HG03460 (cell line): ENCODE measurements around the gene PNPLA5.

Source experiments
- ATAC-seq: cut with Tn5 transposase; IDR thresholded peaks from one replicate; pipeline ENCODE4 v1.9.1; 2021; ENCODE audit not compliant: unreplicated experiment

PNPLA5 gene

DNA sequence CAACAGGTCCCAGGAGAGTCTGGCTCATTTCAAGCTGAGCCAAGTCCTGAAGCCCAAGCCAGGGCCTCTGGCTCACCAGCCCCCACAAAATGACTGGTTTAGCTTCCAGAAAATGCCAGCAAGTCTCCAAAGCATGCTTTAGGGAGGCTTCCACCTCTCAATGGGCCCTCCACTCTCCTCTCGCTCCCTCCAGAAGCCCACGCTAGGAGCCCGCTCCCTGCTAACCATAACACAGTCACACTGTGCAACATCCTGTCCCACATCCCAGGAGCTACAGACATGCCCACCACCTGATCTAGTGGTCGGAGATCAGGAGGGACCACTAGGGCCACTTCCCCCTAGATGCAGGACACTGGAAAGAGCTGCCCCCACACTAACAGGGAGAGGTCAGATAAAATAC, 36.4 kb downstream of the PNPLA5 start:
- no peak for ATAC-seq

DNA sequence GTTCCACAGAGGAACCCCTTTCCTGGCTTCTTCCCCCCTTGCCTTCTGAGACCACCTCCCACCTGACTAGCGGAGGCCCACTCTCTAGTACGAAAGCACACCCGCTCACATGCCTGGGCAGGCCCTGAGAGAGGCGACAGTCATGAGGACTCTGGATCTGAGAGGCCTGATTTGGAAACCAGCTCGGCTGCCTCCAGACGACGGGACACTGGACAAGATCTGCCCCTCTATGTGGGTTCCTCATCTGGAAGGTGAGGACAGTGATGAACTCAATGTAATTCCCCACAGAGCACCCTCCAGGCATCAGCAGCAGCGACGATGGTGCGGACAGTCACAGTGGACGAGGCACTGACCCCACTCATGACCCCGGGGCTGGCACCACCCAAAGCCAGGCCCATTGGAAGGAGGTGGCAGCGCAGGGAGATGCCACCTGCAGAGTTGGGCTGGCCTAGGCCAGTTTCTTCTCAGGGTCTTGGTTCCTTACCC, 37.0 kb downstream of the PNPLA5 start:
- no peak for ATAC-seq

DNA sequence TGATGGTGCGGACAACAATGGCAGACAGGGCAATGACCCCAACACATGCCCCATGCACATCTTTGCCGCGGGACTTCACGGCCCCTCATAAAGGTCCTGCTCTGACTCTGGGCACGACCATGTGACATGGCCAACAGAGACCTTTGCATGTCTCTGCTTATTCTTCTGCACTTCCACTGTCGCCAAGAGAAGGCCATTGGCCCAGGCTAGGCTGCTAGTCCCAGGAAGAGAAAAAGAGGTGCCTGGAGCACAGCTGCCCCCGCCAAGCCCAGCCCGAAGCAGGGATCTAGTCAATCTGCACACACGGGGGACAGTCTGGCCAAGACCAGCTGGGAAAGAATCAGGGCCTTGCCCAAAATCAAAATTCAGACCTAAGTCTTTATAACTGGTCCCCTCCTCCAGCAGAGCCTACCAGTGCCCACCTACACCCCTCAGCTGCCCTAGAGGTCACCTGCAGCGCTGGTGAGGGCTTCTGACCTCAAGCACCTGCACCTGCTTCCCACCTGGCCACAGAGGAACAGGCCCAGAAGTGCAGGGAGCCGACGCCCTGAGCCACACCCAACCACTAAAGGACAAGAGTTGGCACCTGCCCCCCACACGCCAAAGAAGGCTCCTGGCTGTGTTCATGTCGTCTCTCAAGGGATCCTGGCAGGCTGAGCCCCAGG, 37.6 kb downstream of the PNPLA5 start:
- ATAC-seq = no peak

DNA sequence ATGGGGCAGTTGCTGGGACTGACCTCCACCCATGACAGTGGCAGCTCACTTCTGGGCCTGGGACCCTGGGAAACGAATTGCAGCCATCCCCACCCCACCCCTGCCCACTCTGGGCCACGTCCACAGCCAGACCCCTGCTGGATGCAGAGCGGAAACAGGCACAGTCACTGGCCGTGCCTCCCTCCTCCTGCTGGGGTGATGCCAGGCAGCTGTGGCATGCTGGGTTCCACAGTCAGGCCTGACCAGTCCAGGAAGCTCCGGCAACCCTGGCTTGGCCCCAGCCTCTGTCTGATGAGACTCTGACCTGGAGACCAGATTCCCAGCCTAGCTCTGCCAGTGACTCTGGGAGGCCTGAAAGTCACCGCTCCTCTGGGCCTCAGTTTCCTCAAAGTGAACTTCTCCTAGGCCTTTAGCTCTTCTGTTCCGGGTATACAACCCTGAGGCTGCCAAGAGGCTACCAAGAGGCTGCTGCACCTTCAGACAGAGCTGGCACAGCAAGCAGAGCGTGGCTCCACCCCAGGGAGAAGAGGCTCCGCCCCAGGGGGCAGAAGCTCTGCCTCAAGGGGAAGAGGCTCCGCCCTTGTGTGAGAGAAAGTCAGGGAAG, 38.4 kb downstream of the PNPLA5 start:
- ATAC-seq = no peak

DNA sequence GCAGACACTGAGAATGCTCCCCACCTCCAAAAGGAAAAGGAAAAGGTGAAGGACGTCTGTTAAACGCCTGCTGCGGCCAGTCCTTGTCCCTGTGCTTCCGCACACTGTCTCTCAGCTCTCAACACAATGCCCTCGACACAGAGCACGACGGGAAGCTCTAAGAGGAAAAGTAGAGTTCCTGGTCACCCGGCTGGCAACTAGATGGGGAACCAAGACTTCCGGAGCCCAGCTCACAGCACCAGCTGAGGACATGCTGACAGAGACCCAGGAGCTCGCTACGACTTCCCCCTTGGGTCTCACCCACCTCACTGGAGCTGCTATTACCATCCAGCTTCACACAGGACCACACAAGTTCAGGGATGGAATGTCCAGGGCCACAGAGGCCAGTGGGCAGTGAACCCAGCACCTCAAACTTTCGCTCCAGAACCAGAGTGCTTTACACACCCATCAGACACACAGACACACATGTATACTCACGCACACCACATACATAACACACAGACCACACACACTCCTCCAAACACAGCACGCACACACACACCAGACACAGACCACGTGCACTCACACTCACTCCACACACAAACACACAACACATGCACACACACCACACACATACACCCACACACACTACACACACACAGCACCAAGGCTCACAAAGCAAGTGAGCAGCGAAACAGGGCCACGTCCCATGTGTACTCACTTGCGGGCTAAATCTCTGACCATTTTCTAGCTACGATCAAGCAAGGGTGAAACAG, 39.1 kb downstream of the PNPLA5 start:
- ATAC-seq = no peak

DNA sequence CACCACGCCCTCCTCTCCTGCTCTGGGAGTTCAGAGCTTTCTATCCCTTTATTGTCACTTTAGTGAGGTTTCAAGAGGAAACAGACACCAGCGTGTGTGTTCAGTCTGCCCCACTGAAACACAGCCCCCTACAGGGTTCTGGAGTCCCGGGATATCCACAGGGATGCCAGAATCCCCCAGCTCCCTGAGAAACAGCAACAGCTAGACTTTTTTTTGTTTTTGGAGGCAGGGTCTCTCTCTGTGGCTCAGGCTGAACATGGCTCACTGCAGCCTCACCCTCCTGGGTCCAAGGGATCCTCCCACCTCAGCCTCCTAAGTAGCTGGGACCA, 39.9 kb downstream of the PNPLA5 start:
- no peak for ATAC-seq

DNA sequence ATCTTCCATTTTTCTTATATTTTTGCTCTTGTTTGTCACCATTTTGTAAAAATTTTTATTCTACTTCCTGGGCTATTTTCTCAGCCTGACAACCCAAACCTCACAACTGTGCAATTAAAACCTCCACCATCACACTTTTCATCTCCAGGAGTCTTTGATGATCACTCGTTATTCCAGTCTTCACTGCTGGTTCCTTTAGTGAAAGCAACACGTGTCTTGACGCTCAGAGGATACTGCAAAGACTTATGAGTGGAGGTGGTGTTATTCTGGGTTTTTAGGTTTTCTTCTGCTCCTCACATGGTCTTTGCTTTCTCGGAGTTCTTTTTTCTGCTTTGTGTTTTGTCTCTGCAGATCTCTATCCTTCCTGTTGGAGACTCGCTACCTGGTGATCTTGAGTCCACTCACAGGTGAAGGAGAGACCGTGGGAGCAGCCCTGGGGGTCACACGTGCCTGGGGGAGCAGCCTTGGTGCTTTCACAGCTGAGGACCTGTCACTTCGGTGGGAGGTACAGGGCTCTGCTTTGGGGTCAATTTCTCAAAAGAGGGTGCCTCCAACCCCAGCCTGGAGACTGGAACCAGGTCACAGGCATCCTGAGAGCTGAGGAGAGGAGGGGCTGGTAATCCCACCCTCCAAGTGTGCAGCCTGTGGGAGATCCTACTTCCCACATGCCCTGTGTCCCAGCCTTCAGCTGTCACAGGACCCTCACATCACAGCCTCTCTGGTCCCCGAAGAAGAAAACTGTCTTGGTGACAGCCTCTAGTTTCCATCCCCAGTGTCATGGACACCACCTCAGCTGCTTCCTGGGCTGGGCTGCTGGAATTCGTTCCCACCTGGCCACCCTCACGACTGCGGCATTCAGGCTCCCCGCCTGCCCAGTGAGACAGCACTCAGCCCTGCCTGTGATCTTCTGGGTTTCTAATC, 40.5 kb downstream of the PNPLA5 start:
- no peak for ATAC-seq

DNA sequence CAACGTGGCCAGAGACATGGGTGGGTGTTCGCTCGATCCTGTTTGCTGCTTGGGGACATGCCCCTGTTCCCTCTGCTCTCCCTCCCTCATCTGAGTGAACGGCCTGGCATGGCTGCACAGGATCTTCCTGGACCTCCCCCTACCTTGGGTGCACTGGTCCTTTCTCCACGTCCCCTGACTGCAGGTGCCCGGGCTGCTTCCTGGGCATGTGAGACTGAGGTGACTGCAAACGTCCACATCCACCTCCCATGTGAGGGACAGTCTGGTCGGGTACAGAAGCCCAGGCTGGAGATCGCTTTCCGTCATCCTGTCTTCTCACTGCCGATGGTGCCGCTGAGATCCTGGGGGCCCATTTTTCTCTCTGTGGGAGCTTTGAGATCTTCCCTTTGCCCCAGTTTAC, 41.3 kb downstream of the PNPLA5 start:
- no peak for ATAC-seq

DNA sequence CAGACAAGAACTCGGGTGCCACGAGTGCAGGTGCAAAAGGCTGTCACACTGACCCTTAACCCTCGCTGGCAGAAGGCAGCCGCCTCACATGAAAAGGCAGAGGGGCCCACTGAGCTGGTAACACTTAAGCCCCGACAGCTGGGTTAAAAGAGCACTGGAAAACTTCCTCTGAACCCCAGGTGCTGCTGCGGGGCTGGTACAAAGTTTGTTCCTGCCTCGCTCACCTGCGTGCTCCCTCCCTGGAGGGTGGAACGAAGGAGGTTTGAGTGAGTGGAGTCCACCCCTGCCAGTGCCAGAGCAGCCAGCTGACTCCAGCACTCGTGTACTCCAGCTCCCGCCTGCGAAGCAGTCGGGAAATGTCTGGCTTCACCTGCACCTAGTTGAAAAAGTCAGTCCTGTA, 42.1 kb downstream of the PNPLA5 start:
- no peak for ATAC-seq

DNA sequence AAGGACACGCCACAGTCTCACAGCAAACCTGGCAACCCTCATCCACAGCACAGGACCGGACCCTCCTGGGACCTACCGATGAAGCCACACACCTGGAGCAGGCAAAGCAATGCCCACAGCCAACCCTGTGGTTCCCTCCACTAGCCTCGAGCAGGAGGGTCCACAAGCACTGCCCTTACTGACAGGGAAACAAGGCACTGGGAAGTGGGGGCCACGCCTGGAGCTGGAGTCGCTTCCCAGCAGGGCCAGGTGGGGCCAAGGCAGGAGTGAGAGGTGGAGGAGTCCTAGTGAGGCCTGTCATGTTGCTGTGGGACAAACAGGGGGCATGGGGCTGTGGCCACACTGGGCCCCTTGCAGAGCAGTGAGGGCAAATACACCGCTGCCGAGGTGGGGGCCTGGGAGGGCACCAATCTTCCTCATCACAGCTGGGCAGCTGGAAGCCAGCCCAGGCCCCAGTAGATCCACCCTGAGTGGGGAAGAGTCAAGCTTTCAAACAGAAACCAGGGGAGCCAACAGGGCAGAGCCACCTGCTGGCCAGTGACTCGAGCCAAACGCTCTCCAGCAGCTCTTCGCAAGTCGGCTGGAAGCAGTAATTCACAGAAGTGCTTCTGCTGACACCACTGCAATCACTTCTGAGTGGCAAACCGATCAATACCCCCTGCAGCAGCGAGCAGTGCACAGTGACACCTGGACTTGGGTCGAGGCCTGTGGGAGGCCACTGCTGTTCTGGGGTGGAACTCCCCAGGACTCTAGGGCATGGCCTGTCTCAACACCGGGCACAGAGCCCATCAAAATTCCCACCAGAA, 43.2 kb downstream of the PNPLA5 start:
- no peak for ATAC-seq

DNA sequence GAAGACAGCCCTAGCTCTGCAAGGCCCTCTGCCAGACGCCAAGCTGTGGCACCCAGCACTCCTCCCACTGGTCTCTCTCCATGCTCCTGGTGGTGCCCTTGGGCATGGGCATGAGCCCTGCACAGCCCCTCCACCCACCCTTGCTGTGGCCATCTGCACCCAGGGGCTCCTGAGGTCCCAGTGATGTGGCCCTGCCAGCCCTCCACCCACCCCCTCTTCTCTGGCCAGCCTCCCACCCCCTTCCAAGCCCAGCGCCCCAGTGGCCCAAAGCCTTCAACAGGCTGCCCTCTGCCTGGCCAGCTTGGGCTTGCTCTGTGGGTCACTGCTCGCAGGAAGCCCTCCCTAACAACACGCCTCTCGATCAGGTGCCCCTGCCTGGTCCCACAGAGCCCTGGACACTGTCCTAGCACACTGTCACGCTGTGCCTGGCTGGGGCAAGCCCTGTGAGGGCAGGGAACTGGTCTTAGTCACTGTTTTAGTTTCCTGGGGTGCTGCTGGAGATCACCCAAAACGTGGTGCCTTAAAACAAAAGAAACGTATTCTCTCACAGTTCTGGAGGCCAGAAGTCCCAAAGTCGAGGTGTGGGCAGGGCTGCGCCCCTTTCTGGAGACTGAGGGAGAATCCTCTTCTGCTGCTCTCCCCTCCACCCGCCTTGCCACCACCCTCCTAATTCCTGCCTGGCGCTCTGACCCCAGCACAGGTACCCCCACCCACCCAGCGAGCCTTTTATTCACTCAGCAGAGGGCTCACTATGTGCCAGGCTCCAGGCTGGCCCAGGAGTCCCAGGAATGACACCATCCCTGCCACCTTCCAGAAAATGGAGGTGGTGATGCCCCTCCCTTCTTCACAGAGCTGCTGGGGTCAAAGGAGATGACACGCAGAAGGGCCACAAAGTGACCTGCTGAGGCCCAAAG, 44.2 kb downstream of the PNPLA5 start:
- ATAC-seq = no peak

DNA sequence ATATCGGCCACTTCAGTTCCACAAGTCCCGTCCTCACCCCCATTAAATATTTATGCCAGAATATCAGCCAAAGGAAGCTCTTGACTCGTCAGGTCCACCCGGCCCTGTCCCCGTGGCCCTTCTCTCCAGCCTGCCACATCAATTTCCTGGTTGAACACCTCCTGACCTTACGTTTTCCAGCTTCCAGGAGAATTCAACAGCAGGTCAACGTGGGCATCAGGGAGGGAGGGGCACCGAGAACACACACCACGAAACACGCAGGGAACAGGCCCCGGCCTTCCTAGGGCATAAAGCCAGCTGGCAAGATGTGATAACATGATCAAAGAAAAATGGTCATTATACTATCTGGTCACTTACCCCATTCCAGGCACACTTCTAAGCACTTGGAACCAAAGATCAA, 44.8 kb downstream of the PNPLA5 start:
- no peak for ATAC-seq

DNA sequence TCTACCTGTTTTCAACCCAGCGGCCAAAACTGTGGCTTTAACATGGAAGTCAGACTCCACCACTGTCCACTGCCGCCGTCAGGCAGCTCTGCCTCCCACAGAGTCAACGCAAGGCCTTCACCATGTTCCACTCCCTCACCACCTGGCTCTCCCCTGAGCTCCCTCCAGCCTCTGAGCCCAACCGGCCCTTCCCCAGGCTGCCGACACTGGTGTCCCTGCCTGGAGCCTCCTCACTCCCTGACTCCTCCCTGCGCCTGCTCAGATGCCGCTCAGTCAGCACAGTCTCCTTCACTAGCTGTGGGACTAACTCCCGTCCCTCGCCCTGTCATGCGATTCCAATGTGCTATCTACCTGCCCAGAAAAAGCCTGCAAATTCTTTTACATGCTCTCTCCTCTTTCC, 45.8 kb downstream of the PNPLA5 start:
- ATAC-seq = no peak

DNA sequence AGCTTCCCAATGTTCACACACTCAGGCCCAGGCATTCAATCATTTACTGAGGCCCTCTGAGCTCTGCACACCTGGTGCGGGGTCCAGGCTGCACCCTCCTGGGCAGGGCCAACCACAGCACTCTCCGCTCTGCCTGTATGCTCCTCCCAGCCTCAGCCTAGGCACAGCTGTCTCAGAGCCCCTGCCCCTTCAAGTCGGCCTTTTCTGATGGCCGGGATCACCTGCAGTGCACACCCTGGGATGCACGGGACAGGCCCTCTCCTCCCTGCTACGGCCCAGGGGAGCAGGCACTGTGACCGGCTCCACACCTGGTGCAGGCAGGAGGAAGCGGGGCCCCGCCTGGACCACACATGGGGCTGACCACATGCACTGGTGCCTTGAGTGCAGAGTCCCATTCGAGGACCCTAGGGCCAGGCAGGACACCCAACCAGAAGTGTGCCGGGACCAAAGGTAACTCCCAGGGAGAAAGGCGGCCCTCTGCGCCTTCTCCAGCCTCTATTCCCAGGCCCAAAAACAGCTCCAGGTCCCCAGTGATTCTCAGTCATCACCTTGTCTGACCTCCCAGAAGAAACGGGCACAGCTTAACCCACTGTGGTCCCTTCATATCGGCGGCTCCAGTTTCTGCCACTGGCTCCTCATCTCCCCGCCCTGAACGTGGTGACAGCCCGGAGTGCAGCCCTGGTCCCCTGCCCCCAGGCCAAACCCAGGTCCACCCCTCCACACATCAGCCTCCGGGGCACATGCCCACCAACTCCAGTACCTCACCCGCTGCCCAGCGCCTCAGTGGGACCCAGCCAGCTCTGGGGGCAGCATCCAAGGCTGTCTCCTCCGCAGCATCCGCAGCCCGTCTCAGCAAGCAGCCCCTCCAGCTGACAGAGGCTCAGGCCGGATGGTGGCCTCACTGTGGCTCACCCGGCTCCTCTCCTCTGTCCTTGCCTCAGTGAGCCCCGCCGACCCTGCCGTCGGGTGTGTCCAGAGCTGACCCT, 47.0 kb downstream of the PNPLA5 start:
- no peak for ATAC-seq

DNA sequence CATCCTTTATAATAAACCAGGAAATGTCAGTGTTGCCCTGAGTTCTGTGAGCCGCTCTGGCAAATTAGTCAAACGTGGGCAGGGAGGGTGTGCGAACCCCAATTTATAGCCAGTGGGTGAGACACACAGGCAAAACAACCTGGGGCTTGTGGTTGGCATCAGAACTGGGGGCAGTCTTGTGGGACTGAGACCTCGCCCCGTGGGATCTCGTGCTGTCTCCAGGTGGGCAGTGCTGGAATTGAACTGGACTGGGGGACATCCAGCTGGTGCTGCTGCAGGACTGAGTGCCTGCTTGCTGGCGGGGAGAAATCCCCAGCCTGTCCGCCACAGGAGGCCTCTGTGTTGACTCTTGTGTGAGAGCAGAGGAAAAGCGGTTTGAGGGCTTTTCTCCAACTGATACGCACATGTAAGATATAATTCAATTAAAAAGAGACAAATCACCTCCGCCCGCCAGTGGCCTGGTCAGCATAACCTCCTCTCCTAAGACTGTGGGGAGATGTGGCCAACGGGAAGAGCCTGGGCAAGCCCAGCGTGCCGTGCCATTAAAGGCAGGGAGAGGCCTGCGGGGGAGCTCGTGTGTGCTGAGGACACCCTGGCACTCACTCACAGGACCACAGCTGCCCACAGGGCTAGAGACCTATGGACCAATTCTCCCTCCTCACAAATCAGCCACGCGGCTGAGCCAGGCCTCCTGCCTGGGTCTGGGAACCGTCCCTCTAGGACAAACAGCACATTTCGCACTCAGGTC, 47.9 kb downstream of the PNPLA5 start:
- ATAC-seq = no peak

DNA sequence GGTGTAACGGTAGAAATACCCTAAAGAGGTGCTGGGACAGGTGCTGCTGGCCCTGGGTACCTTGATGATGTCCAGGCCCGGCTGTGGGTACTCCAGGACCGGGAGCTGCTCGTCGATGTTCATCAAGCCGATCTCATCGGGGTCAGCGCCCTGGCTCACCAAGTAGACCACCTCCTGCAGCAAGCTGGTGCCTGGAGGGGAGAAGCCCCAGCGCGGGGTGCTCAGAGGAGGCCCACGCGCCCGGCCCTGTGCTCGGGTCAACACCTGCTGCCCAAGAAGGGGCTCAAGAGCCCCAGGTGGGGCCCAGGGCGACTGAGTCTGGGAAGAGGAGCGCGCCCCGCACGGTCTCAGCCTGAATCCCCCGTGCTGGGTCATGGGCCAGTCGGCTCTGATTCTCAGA, 50.1 kb downstream of the PNPLA5 start:
- ATAC-seq = no peak

DNA sequence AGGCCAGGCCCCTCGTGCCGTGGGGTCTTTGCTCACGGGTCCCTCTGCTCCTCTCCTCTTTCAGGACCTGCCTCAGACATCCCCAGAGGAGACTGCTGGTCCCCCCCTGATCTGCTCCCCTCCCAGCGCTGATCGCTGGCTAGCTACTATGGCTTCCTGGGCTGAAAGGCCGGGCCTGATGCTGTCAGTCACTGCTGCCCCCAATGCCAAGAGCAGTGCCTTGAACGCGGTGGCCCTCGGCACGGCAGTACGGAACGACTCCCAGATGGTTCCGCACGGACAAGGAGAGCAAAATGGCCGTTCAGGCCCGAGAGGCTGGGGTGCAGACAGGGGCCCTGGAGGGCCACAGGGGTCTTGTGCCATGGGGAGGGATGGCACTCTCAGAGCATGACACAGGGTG, 51.0 kb downstream of the PNPLA5 start:
- ATAC-seq = no peak

DNA sequence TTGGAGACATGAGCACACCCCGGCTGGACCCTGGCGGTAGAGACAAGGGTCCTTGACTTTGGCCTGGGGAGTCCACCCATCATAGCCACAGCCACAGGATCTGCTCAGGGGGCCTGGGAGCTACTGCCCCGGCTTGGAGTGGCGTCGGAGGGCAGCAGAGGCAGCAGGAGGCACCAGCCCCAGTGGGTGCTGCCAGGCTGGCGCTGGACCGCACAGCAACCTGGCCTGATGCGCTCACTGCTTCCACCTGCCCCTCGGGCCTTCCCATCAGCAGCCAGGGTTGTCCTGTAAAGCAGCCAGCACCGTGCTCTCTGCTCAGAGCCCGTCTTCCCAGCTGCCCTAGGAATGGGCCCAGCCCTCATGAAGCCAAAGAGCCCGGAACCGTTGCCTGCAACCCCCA, 51.4 kb downstream of the PNPLA5 start:
- no peak for ATAC-seq
